ENCODE data around the gene CD7. TPM values are rescaled to one million over a fixed set of nuclear protein-coding genes. Genes with fewer than 3 reads are reported as not detected.

CD7 gene
- not detected in 2 replicates for total RNA-seq
- polyA plus RNA-seq: not detected in 2 replicates
- not detected in 2 replicates for polyA plus RNA-seq (2011; cell fraction: cytosol; rRNA removed)
- polyA plus RNA-seq (2011; cell fraction: nucleus; rRNA removed): not detected in 2 replicates
- not detected in 2 replicates for polyA plus RNA-seq (2012)
- not detected in 2 replicates for polyA minus RNA-seq
- not detected for polyA minus RNA-seq (2011; cell fraction: cytosol; rRNA and poly(A)+ RNA removed)
- not detected in 2 replicates for polyA minus RNA-seq (2011; cell fraction: nucleus; rRNA and poly(A)+ RNA removed)
- Bru-seq, nascent RNA: percentile 15 among the genes with signal in this experiment
- not detected for BruChase-seq, experiment 1, labeled RNA remaining after a 6-hour chase
- not detected for BruChase-seq, experiment 2, labeled RNA remaining after a 2-hour chase
- long read RNA-seq: 0 reads

DNA sequence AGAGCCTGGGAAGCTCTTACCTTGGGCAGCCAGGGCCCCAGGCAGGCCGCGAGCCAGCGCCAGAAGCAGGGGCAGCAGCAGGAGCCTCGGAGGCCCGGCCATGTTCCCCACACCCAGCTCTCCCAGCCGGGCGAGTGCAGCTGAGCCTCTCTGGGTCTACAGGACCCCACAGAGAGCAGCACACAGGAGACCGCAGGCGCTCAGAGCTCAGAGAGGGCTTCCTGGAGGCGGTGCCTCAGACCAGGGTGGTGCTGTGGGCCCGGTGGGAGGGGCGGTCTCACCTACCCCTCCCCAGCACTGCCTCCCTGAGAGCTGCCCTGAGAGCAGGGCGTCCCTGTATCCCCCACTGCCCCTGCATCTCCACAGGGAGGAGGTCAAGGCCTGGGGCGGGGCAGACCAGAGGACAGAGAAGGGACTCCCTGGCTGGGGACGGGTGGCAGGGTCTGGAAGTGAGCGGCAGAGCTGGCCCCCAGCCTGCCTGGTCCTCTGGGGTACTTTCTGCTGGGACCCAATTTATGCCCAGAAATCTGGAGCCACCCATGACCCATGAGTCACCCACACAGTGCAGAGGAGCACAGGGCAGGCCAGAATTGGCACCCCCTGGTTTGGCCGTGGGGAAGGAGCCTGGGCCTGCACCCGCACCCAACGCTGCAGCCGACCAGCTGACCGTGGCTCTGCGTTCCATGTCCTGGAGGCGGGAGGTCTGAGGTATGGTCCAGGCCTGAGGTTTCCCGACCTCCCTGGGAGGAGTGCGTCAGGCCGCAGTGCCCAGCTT is at the start of gene CD7:
CD7 (minus strand) TSS at position 215 of the 775 bp plus-strand sequence; CDS start at position 102, 113 bp downstream.
- Histone ChIP-seq H2AFZ (ENCODE audit: low read depth, low read length) (no peak within 1 kb of the TSS), H3K27me3 (ENCODE audit: control insufficient read depth in 2 of 2, insufficient read depth in 2 of 2, low read length in 2 of 2) (peaks cover 0 to 3% of the 10 kb centered on the region in 2 experiments), H3K9me1 (replicated peaks; ENCODE audit: control insufficient read depth, extremely low read depth, insufficient read depth, low read length) (no peaks in the 10 kb centered on the region), H3K9ac (replicated peaks; ENCODE audit: extremely low read depth, insufficient read depth, low read length) (no peak within 1 kb of the TSS), H3K4me1 (ENCODE audit: control insufficient read depth, extremely low read depth, insufficient read depth, low read length) (no peaks in the 10 kb centered on the region), H3K9me3 (replicated peaks; ENCODE audit: control insufficient read depth, insufficient read depth, low read length) (no peaks in the 10 kb centered on the region), H3K79me2 (ENCODE audit: control insufficient read depth, insufficient read depth, low read length) (no peaks in the 10 kb centered on the region), H3K36me3 (ENCODE audit: control insufficient read depth in 2 of 2, extremely low read depth in 1 of 2, insufficient read depth in 2 of 2, low read length in 2 of 2) (no peaks in the 10 kb centered on the region), H3K27ac (ENCODE audit: insufficient read depth, low read depth, low read length) (no peak within 1 kb of the TSS), H4K20me1 (replicated peaks; ENCODE audit: control insufficient read depth, extremely low read depth, insufficient read depth, low read length) (no peaks in the 10 kb centered on the region), H3K4me2 (ENCODE audit: insufficient read depth, low read length) (no peak within 1 kb of the TSS), H3K4me3 (replicated peaks in 1 of 3; ENCODE audit: insufficient read depth in 1 of 3, low read depth in 1 of 3, low read length in 3 of 3) (no peak within 1 kb of the TSS)
- no TSS peak for BruUV-seq (replicated peaks)
- ChIA-PET CTCF (interaction anchor here (0.9 to 1.5 kb wide), 2 partner anchors 12 to 20 kb away, joined by 3 to 6 read pairs; no protein-coding TSS in a partner anchor), POLR2A (no interaction called here)
- no peak for TF ChIP-seq POLR2A (IDR thresholded peaks at IDR 0.05; ENCODE audit: low read depth, low read length)
- no peak for TF ChIP-seq JUN (IDR thresholded peaks at IDR 0.05; ENCODE audit: borderline replicate concordance, insufficient read depth, insufficient read length, low read depth)
- TF ChIP-seq CTCF (IDR thresholded peaks at IDR 0.05; ENCODE audit: extremely low read depth in 1 of 2, insufficient read depth in 1 of 2, low read depth in 1 of 2, low read length in 2 of 2): no peak
- TF ChIP-seq FOS (IDR thresholded peaks at IDR 0.05; ENCODE audit: borderline replicate concordance, insufficient read depth, low read length): no peak
- no peak for TF ChIP-seq POLR2AphosphoS5 (IDR thresholded peaks at IDR 0.05; ENCODE audit: insufficient read depth, low read depth, low read length)
- TF ChIP-seq EZH2 (IDR thresholded peaks at IDR 0.05; ENCODE audit: borderline replicate concordance, low read depth, low read length, severe bottlenecking): no peak
- TF ChIP-seq, protein P1, sequence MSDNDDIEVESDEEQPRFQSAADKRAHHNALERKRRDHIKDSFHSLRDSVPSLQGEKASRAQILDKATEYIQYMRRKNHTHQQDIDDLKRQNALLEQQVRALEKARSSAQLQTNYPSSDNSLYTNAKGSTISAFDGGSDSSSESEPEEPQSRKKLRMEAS (IDR thresholded peaks at IDR 0.05; ENCODE audit: insufficient read depth, insufficient read length): no peak
- TF ChIP-seq GATA2 (IDR thresholded peaks at IDR 0.05; ENCODE audit: insufficient read depth, insufficient read length, low read depth, low read length): no peak
- no peak for TF ChIP-seq MYC (IDR thresholded peaks at IDR 0.05; ENCODE audit: low read depth, low read length)
- DNase-seq (ENCODE audit: low read depth, low spot score) (no peak), FAIRE-seq (no peak)
- dilution Hi-C loops (cut with MboI; ENCODE audit: extremely low pct_ligation_motif_present, low sequenced_read_pairs): no loop called here
- intact Hi-C loops (cut with micrococcal nuclease): no loop called here

All from endothelial cell of umbilical vein (primary cell).